Measurements from ENCODE around the gene GPT2. TPM values are rescaled to one million over a fixed set of nuclear protein-coding genes. Genes with fewer than 3 reads are reported as not detected.

Gene GPT2
- total and polyA plus RNA-seq, 2 experiments from 2014 or later, result 41.0 to 51.3 TPM

GRCh38 chr16:46974352-46974751 lies 90.2 kb downstream of the GPT2 start:
- Histone ChIP-seq H3K36me3 (replicated peaks; ENCODE audit: insufficient read depth, low read depth) (no peaks in the 10 kb centered on the region), H3K4me3 (peak overlapping the region; percentile 25), H3K9me3 (ENCODE audit: low read depth) (no peaks in the 10 kb centered on the region), H3K27ac (peak overlapping the region; percentile 99), H3K79me2 (peaks cover 39% of the 10 kb centered on the region), H3K9me2 (replicated peaks; ENCODE audit: insufficient read depth) (no peaks in the 10 kb centered on the region), H3K27me3 (no peaks in the 10 kb centered on the region), H3K4me1 (ENCODE audit: insufficient read depth) (peaks cover 18% of the 10 kb centered on the region), H4K20me1 (ENCODE audit: insufficient read depth, poor library complexity, severe bottlenecking) (peaks cover 11% of the 10 kb centered on the region), H3K4me2 (peak overlapping the region; percentile 92), H2AFZ (peak overlapping the region; percentile 77)
- TF ChIP-seq, protein P1, sequence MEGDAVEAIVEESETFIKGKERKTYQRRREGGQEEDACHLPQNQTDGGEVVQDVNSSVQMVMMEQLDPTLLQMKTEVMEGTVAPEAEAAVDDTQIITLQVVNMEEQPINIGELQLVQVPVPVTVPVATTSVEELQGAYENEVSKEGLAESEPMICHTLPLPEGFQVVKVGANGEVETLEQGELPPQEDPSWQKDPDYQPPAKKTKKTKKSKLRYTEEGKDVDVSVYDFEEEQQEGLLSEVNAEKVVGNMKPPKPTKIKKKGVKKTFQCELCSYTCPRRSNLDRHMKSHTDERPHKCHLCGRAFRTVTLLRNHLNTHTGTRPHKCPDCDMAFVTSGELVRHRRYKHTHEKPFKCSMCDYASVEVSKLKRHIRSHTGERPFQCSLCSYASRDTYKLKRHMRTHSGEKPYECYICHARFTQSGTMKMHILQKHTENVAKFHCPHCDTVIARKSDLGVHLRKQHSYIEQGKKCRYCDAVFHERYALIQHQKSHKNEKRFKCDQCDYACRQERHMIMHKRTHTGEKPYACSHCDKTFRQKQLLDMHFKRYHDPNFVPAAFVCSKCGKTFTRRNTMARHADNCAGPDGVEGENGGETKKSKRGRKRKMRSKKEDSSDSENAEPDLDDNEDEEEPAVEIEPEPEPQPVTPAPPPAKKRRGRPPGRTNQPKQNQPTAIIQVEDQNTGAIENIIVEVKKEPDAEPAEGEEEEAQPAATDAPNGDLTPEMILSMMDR (IDR thresholded peaks at IDR 0.05; ENCODE audit: poor library complexity), result no peak
- no peak for TF ChIP-seq EZH2 (IDR thresholded peaks at IDR 0.05; ENCODE audit: borderline replicate concordance)
- TF ChIP-seq EZH2phosphoT487 (IDR thresholded peaks at IDR 0.05; ENCODE audit: low read depth, severe bottlenecking, unreplicated experiment), result no peak
- no peak for DNase-seq (ENCODE audit: low spot score)
- WGBS (ENCODE audit: low lambda C conversion rate, missing lambda C conversion rate), result 81% methylated on average over 6 of the region's 6 CpGs

- TF ChIP-seq EZH2phosphoT487 (IDR thresholded peaks at IDR 0.05; ENCODE audit: low read depth, severe bottlenecking, unreplicated experiment) (no peak), EZH2 (IDR thresholded peaks at IDR 0.05; ENCODE audit: borderline replicate concordance) (no peak)
- TF ChIP-seq, protein P1 (IDR thresholded peaks at IDR 0.05; ENCODE audit: poor library complexity), result no peak
- Histone ChIP-seq H3K4me3 (no peak overlapping the region), H3K9me2 (replicated peaks; ENCODE audit: insufficient read depth) (no peaks in the 10 kb centered on the region), H2AFZ (no peak overlapping the region), H3K4me2 (no peak overlapping the region), H3K9me3 (ENCODE audit: low read depth) (no peaks in the 10 kb centered on the region), H3K27me3 (no peaks in the 10 kb centered on the region), H3K27ac (no peak overlapping the region), H3K4me1 (ENCODE audit: insufficient read depth) (peaks cover 18% of the 10 kb centered on the region), H3K79me2 (peaks cover 31% of the 10 kb centered on the region), H3K36me3 (replicated peaks; ENCODE audit: insufficient read depth, low read depth) (no peaks in the 10 kb centered on the region), H4K20me1 (ENCODE audit: insufficient read depth, poor library complexity, severe bottlenecking) (peaks cover 9% of the 10 kb centered on the region)
- DNase-seq (ENCODE audit: low spot score), result no peak
- 98% methylated on average over 11 of the region's 11 CpGs for WGBS (ENCODE audit: low lambda C conversion rate, missing lambda C conversion rate)
Observed at GRCh38 chr16:46975165-46975564, 91.0 kb downstream of the GPT2 start.

DNA sequence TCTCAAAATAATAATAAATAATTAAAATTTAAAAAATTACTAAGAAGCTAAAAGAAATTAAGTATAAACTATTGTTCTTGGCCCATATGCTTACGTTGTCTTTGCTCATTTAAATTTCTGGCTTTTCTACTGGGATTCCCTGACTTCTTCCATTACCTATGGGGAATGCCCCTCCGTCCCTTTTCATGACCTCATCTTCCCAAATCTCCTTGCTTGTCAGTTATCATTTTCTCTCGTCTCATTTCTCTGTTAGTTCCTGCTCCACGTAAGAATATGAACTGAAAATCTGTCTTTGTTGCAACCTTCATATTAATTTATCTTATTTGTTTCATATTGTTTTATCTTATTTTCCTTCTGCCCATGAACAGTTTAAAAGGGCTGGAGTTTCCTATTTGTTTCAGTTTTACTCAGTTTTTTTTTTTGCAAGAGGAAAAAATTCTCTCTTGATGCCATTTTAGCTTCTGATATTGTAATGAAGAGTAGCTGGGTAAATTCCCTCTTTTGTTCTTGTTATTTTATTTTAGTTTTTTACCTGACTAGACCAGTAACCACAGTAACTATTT lies 91.8 kb downstream of the GPT2 start:
- Histone ChIP-seq H3K79me2 (peaks cover 23% of the 10 kb centered on the region), H4K20me1 (ENCODE audit: insufficient read depth, poor library complexity, severe bottlenecking) (peaks cover 9% of the 10 kb centered on the region), H3K27me3 (no peaks in the 10 kb centered on the region), H3K4me1 (ENCODE audit: insufficient read depth) (peaks cover 18% of the 10 kb centered on the region), H3K36me3 (replicated peaks; ENCODE audit: insufficient read depth, low read depth) (no peaks in the 10 kb centered on the region), H3K9me3 (ENCODE audit: low read depth) (no peaks in the 10 kb centered on the region), H3K9me2 (replicated peaks; ENCODE audit: insufficient read depth) (no peaks in the 10 kb centered on the region), H3K4me2 (peak overlapping the region; percentile 52), H3K4me3 (no peak overlapping the region), H3K27ac (no peak overlapping the region), H2AFZ (no peak overlapping the region)
- 84% methylated on average over 4 of the region's 4 CpGs for WGBS (ENCODE audit: low lambda C conversion rate, missing lambda C conversion rate)
- DNase-seq (ENCODE audit: low spot score), result no peak
- TF ChIP-seq EZH2phosphoT487 (IDR thresholded peaks at IDR 0.05; ENCODE audit: low read depth, severe bottlenecking, unreplicated experiment) (no peak), EZH2 (IDR thresholded peaks at IDR 0.05; ENCODE audit: borderline replicate concordance) (no peak)
- TF ChIP-seq, protein P1 (IDR thresholded peaks at IDR 0.05; ENCODE audit: poor library complexity), result no peak

Data from hepatocyte (in vitro differentiated cells).